Uterus (tissue), 4 donors: ENCODE results near the gene FAM163B. TPM values are rescaled to one million over a fixed set of nuclear protein-coding genes. Genes with fewer than 3 reads are reported as not detected.

Source experiments
- DNase-seq, 2 donors: peaks; one replicate each; pipeline ENCODE4 v3.0.0-alpha.2; 2019 to 2020
- H3K27ac ChIP-seq, 2 donors: fragments of 200-600 bp; sonication (generic); 1 replicate in 1 of 2; 2 replicates in 1 of 2; pipeline ENCODE4 v1.5.1; 2016 to 2018
- H3K27me3 ChIP-seq, 2 donors: fragments of 200-600 bp; sonication (generic); one replicate each; pipeline ENCODE4 v1.5.1; 2018 to 2019; ENCODE audit warnings: control low read depth in 1 of 2
- H3K36me3 ChIP-seq, 2 donors: fragments of 200-600 bp; sonication (generic); one replicate each; pipeline ENCODE4 v1.5.1; 2019; ENCODE audit warnings: control low read depth in 1 of 2
- H3K4me1 ChIP-seq, 2 donors: fragments of 200-600 bp; sonication (generic); one replicate each; pipeline ENCODE4 v1.5.1; 2018 to 2019; ENCODE audit warnings: control low read depth in 1 of 2
- H3K4me3 ChIP-seq, 2 donors: fragments of 200-600 bp; sonication (generic); 1 replicate in 1 of 2; 2 replicates in 1 of 2; pipeline ENCODE4 v1.5.1; 2018 to 2019; ENCODE audit warnings: mild to moderate bottlenecking in 1 of 2
- H3K9me3 ChIP-seq, 2 donors: fragments of 200-600 bp; sonication (generic); one replicate each; pipeline ENCODE4 v1.5.1; 2019; ENCODE audit warnings: control low read depth in 1 of 2
- POLR2A ChIP-seq, 2 donors: fragments of 450-650 bp; IDR thresholded peaks; one replicate each; pipeline ENCODE4 v1.6.1; 2016; ENCODE audit warnings: antibody characterized with exemption in 2 of 2, mild to moderate bottlenecking in 1 of 2, moderate library complexity in 1 of 2
- intact Hi-C: fragments of 100-400 bp; cut with DNase I; formaldehyde crosslinking; loops from one replicate; pipeline ENCODE4 v1.15.1; 2023; ENCODE audit warnings: low total_unique reads
- total RNA-seq, 4 donors: library from RNA; depleted of rRNA in 3 of 4; stranded (reverse); fragments of >200 nt in 3 of 4; gene quantifications; one replicate each; pipeline versions ENCODE4 v1.1.0 to v1.2.4, GENCODE V29; 2014 to 2023
- TF ChIP-seq, protein P1 (sequence below), 4 experiments: fragments of 200-600 bp in 2 of 4; fragments of 450-650 bp in 2 of 4; sonication (generic) in 2 of 4; IDR thresholded peaks; one replicate each; pipeline ENCODE4 v1.5.1; 2016 to 2019; ENCODE audit warnings: antibody characterized with exemption in 4 of 4, mild to moderate bottlenecking in 2 of 4, moderate library complexity in 1 of 4
- donor health status: DM: yes; HTN: yes; CAD: no.

The FAM163B gene
- total RNA-seq, 4 donors from 2014 or later: not detected

DNA sequence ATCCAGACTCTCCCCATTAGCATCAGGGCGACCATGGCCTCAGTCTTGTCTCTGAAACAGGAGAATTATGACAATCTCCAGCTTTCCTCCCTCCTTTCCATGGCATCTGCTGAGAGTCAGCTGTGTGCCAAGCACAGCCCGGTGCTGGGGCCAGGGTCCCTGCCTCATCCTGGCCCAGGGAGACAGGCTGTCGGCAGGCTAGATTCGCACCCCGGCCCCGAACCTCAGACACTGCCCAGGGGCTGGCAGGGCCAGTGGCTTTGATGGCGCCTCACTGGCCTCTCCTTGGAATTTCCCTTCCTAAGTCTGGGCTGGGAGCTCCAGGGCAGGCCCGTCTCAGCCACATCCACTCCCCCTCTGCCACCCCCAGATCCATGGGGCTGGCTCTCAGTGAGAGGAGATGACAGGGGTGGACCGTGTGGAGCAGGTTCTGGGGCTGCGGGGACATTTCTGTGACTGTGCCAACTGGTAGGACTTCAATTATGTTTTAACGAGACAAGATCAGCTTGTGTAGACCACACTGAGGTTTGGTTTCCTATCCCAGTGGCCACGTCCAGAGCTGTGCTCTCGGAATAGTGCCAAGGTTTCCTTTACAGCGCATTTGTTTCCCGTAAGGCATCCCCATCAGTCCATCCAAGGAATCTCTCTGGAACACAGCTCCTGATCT is 15.5 kb downstream of the FAM163B start:
- no peak for TF ChIP-seq POLR2A (IDR thresholded peaks at IDR 0.05)
- TF ChIP-seq, protein P1, sequence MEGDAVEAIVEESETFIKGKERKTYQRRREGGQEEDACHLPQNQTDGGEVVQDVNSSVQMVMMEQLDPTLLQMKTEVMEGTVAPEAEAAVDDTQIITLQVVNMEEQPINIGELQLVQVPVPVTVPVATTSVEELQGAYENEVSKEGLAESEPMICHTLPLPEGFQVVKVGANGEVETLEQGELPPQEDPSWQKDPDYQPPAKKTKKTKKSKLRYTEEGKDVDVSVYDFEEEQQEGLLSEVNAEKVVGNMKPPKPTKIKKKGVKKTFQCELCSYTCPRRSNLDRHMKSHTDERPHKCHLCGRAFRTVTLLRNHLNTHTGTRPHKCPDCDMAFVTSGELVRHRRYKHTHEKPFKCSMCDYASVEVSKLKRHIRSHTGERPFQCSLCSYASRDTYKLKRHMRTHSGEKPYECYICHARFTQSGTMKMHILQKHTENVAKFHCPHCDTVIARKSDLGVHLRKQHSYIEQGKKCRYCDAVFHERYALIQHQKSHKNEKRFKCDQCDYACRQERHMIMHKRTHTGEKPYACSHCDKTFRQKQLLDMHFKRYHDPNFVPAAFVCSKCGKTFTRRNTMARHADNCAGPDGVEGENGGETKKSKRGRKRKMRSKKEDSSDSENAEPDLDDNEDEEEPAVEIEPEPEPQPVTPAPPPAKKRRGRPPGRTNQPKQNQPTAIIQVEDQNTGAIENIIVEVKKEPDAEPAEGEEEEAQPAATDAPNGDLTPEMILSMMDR (IDR thresholded peaks at IDR 0.05): no peak
- H3K27me3 ChIP-seq: no peaks in the 10 kb centered on the region
- intact Hi-C loops: no loop called here
- H3K36me3 ChIP-seq: no peaks in the 10 kb centered on the region
- no peak overlapping the region for H3K27ac ChIP-seq
- no peak overlapping the region for H3K4me3 ChIP-seq
- no peaks in the 10 kb centered on the region for H3K9me3 ChIP-seq
- DNase-seq: no peak
- H3K4me1 ChIP-seq: no peaks in the 10 kb centered on the region

DNA sequence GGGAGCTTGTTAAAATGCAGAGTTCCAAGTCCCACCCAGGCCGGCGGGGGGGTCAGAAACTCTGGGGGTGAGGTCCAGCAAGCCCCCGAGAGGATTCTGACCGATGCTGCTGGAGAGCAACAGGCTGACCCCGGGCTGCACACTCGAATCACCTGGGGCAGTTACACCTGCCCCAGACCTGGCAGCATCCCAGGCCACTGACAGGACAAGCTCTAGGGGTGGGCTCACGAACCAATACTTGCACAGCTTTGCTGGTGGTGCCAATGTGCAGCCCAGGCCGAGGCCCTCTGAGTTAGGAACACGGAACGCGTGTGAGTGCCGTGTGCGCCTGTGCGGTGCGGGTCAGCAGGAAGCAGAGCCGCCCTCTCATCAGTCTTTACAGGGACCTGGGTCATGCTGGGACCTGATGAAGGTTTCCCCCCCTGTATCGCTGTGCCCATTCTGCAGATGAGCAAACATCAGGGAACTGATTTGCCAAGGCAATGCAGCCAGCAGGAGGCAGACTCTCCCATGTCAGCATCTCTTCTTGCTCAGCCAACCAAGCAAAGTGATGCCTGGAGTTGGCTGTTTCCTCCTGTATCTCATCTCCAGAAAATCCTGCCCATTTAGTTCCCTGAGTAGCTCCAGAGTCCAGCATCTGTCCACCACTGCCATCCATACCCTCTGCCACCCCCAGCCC is 16.3 kb downstream of the FAM163B start:
- Histone ChIP-seq H3K27ac (no peak overlapping the region), H3K27me3 (no peaks in the 10 kb centered on the region), H3K4me3 (no peak overlapping the region), H3K4me1 (no peaks in the 10 kb centered on the region), H3K36me3 (no peaks in the 10 kb centered on the region), H3K9me3 (no peaks in the 10 kb centered on the region)
- DNase-seq: no peak
- TF ChIP-seq, protein P1 (IDR thresholded peaks at IDR 0.05): no peak
- TF ChIP-seq POLR2A (IDR thresholded peaks at IDR 0.05): no peak
- intact Hi-C loops: no loop called here

DNA sequence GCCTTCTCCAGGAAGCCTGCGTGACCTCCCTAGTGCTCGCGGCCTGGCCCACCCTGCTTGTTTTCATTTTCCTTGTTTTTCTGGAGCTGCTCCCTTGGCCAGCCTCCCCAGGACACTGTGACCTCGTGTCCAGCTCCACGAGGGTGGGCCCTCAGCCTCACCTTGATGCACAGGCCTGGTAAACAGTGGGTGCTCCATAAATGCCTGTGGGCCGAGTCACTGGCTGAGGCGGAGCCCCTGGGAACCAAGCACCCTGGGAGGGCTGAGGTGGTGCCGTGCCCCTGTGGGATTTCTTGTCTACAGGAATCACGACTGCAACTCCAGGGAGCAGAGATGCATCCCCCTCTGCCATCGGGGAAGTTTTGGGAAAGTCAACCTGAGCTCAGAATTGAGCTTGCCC is 17.2 kb downstream of the FAM163B start:
- H3K36me3 ChIP-seq: no peaks in the 10 kb centered on the region
- H3K27ac ChIP-seq: no peak overlapping the region
- TF ChIP-seq, protein P1 (IDR thresholded peaks at IDR 0.05): no peak
- TF ChIP-seq POLR2A (IDR thresholded peaks at IDR 0.05): no peak
- H3K27me3 ChIP-seq: no peaks in the 10 kb centered on the region
- no peaks in the 10 kb centered on the region for H3K4me1 ChIP-seq
- H3K9me3 ChIP-seq: no peaks in the 10 kb centered on the region
- no peak for DNase-seq
- intact Hi-C loops: no loop called here
- no peak overlapping the region for H3K4me3 ChIP-seq

DNA sequence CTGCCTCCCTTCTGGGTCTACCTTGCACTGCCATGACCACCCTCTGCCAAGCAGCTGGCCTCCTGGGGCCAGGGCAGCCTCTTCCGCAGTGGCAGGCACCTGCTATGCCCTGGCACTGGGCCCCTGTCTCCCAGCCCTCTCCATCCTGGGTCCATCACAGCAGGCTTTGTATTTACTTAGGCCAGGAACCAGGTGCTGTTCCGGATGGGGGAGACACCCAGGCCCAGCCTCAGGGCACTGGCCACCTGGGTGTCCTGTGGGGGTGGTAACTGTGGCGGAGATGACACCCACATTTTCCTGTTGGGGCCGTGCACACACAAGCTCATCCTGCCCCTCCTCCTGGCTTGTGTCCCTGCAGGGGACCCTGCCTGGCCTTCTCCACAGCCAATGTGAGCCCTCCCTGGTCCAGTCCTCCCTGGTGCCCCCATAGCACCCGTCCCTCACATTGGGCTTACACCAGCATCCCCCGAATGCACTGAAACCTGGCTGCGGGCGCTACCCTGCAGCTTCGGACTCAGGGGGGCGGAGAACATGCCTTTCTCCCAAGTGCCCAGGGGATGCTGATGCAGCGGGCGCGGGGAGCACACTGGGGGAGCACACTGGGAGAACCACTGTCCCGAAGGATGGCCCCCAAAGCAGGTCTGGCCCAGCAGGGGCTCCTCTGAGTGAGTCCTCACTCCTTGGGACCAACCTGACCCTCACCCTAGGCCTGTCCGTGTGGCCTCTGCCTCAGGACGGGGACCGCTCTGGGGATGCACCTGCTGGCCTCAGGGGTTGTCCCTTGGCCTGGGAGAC is 17.9 kb downstream of the FAM163B start:
- intact Hi-C loops: no loop called here
- Histone ChIP-seq H3K9me3 (no peaks in the 10 kb centered on the region), H3K27me3 (no peaks in the 10 kb centered on the region), H3K4me1 (no peaks in the 10 kb centered on the region), H3K36me3 (no peaks in the 10 kb centered on the region), H3K4me3 (no peak overlapping the region), H3K27ac (no peak overlapping the region)
- DNase-seq: no peak
- TF ChIP-seq, protein P1 (IDR thresholded peaks at IDR 0.05): no peak
- TF ChIP-seq POLR2A (IDR thresholded peaks at IDR 0.05): no peak
